IPS-NIHi7 (cell line): ENCODE measurements around the gene ZNFX1.
A peak's percentile ranks its signal among the peaks of the same experiment; 100 is the strongest.

Experiments
- DNase-seq: peaks from one replicate; pipeline ENCODE4 v3.0.0; 2012; ENCODE audit warnings: mixed read lengths; ENCODE audit errors: extremely low spot score

Gene ZNFX1

GRCh38 chr20:49278818-49279676 is 1.2 kb upstream of the ZNFX1 start:
- no peak for DNase-seq

- DNase-seq: no peak
Measured at GRCh38 chr20:49277786-49278035, 146 bp downstream of the ZNFX1 start.

- DNase-seq: peak; percentile 25
Measured at GRCh38 chr20:49276961-49277785, 684 bp downstream of the ZNFX1 start.

- no peak for DNase-seq
Measured at GRCh38 chr20:49276161-49276960, 1.5 kb downstream of the ZNFX1 start.

- no peak for DNase-seq
Measured at GRCh38 chr20:49275636-49276035, 2.2 kb downstream of the ZNFX1 start.

GRCh38 chr20:49275216-49275615 is 2.6 kb downstream of the ZNFX1 start:
- DNase-seq: no peak

- DNase-seq: no peak
Measured at GRCh38 chr20:49273696-49274277, 4.1 kb downstream of the ZNFX1 start.

- no peak for DNase-seq
Measured at GRCh38 chr20:49272654-49273053, 5.2 kb downstream of the ZNFX1 start.

GRCh38 chr20:49270736-49271135 is 7.1 kb downstream of the ZNFX1 start:
- DNase-seq: no peak

GRCh38 chr20:49270177-49270576 is 7.7 kb downstream of the ZNFX1 start:
- no peak for DNase-seq

GRCh38 chr20:49268600-49269365 is 9.1 kb downstream of the ZNFX1 start:
- DNase-seq: no peak

- no peak for DNase-seq
Measured at GRCh38 chr20:49267327-49267726, 10.5 kb downstream of the ZNFX1 start.

GRCh38 chr20:49262444-49262843 is 15.4 kb downstream of the ZNFX1 start:
- no peak for DNase-seq

GRCh38 chr20:49261173-49261572 is 16.7 kb downstream of the ZNFX1 start:
- no peak for DNase-seq

- DNase-seq: no peak
Measured at GRCh38 chr20:49260218-49260617, 17.6 kb downstream of the ZNFX1 start.

GRCh38 chr20:49259799-49260198 is 18.1 kb downstream of the ZNFX1 start:
- no peak for DNase-seq

GRCh38 chr20:49259284-49259683 is 18.6 kb downstream of the ZNFX1 start:
- DNase-seq: no peak

- no peak for DNase-seq
Measured at GRCh38 chr20:49256261-49256660, 21.6 kb downstream of the ZNFX1 start.

GRCh38 chr20:49252556-49253350 is 25.1 kb downstream of the ZNFX1 start:
- no peak for DNase-seq

GRCh38 chr20:49248879-49249665 is 28.8 kb downstream of the ZNFX1 start:
- no peak for DNase-seq
